Smooth muscle cell (in vitro differentiated cells): Measurements from ENCODE around the gene PGR. TPM values are rescaled to one million over a fixed set of nuclear protein-coding genes. Genes with fewer than 3 reads are reported as not detected.
A peak's percentile ranks its signal among the peaks of the same experiment; 100 is the strongest.

Experiments
- DNase-seq: peaks from one replicate; lab custom pipeline; 2025; ENCODE audit not compliant: unreplicated experiment; lab: John Stamatoyannopoulos, UW
- H2AFZ ChIP-seq: fragments of 200-600 bp; sonication (generic); 2 replicates; pipeline ENCODE4 v1.6.0; 2016; ENCODE audit warnings: antibody characterized with exemption, low read depth, mild to moderate bottlenecking
- H3F3A ChIP-seq: fragments of 200-600 bp; sonication (generic); 2 replicates; pipeline ENCODE4 v1.6.0; 2017; ENCODE audit warnings: antibody characterized with exemption, low read depth
- H3K27ac ChIP-seq: fragments of 200-600 bp; sonication (generic); 2 replicates; pipeline ENCODE4 v1.5.1; 2016; ENCODE audit warnings: low read depth, mild to moderate bottlenecking
- H3K27me3 ChIP-seq: fragments of 200-600 bp; sonication (generic); 2 replicates; pipeline ENCODE4 v1.6.1; 2016; ENCODE audit warnings: low read depth, mild to moderate bottlenecking
- H3K36me3 ChIP-seq: fragments of 200-600 bp; sonication (generic); 2 replicates; pipeline ENCODE4 v1.5.1; 2016; ENCODE audit warnings: low read depth
- H3K4me1 ChIP-seq: fragments of 200-600 bp; sonication (generic); 2 replicates; pipeline ENCODE4 v1.5.1; 2016; ENCODE audit warnings: low read depth
- H3K4me2 ChIP-seq: fragments of 200-600 bp; sonication (generic); 2 replicates; pipeline ENCODE4 v1.6.0; 2016; ENCODE audit warnings: mild to moderate bottlenecking
- H3K4me3 ChIP-seq: fragments of 200-600 bp; sonication (generic); 2 replicates; pipeline ENCODE4 v1.5.1; 2016; ENCODE audit warnings: mild to moderate bottlenecking
- H3K79me2 ChIP-seq: fragments of 200-600 bp; sonication (generic); 2 replicates; pipeline ENCODE4 v1.6.0; 2016; ENCODE audit warnings: low read depth, mild to moderate bottlenecking
- H3K9ac ChIP-seq: fragments of 200-600 bp; sonication (generic); 2 replicates; pipeline ENCODE4 v1.6.0; 2016; ENCODE audit warnings: low read depth
- H3K9me3 ChIP-seq: fragments of 200-600 bp; sonication (generic); replicated peaks from 2 replicates; pipeline ENCODE4 v1.5.1; 2016; ENCODE audit warnings: low read depth
- H4K20me1 ChIP-seq: fragments of 200-600 bp; sonication (generic); 2 replicates; pipeline ENCODE4 v1.6.0; 2016; ENCODE audit warnings: low read depth
- WGBS: methylation state at CpG from one replicate; pipeline ENCODE4 v1.1.7; 2016; ENCODE audit warnings: low lambda C conversion rate; 5-methylcytosine and 5-hydroxymethylcytosine counted together
- polyA plus RNA-seq: library from polyadenylated mRNA; unstranded; fragments of >200 nt; fragmentation: Nextera tagmentation; extraction: Ambion mirVana; gene quantifications from 2 replicates; pipeline ENCODE4 v1.2.1, GENCODE V29; 2016
- total RNA-seq: library from RNA; depleted of rRNA; stranded (reverse); fragments of >200 nt; gene quantifications from 2 replicates; pipeline ENCODE4 v1.2.3, GENCODE V29; 2014
- TF ChIP-seq, protein P1 (sequence below): fragments of 200-600 bp; sonication (generic); IDR thresholded peaks from 2 replicates; pipeline ENCODE4 v1.5.1; 2017; ENCODE audit warnings: borderline replicate concordance, mild to moderate bottlenecking, antibody characterized with exemption; ENCODE audit not compliant: insufficient read depth, poor library complexity, severe bottlenecking

PGR gene
- total RNA-seq = 0.72 and 0.85 TPM in 2 replicates
- polyA plus RNA-seq = 0.27 and 0.51 TPM in 2 replicates

GRCh38 chr11:101129203-101129943 is at the start of gene PGR:
TSS of gene PGR (minus strand) at chr11:101129813. CDS start at chr11:101129070, 743 bp downstream.
- H3K4me2 ChIP-seq = peak within 1 kb of the TSS; percentile 87
- H3K27me3 ChIP-seq = peaks cover 87% of the 10 kb centered on the region
- no peak within 1 kb of the TSS for H3K27ac ChIP-seq
- H3K4me1 ChIP-seq = peaks cover 2% of the 10 kb centered on the region
- no peaks in the 10 kb centered on the region for H3K36me3 ChIP-seq
- peak within 1 kb of the TSS; percentile 67 for H2AFZ ChIP-seq
- H4K20me1 ChIP-seq = no peaks in the 10 kb centered on the region
- DNase-seq = no peak
- WGBS = 3% methylated on average over 38 of the region's 38 CpGs
- TF ChIP-seq, protein P1, sequence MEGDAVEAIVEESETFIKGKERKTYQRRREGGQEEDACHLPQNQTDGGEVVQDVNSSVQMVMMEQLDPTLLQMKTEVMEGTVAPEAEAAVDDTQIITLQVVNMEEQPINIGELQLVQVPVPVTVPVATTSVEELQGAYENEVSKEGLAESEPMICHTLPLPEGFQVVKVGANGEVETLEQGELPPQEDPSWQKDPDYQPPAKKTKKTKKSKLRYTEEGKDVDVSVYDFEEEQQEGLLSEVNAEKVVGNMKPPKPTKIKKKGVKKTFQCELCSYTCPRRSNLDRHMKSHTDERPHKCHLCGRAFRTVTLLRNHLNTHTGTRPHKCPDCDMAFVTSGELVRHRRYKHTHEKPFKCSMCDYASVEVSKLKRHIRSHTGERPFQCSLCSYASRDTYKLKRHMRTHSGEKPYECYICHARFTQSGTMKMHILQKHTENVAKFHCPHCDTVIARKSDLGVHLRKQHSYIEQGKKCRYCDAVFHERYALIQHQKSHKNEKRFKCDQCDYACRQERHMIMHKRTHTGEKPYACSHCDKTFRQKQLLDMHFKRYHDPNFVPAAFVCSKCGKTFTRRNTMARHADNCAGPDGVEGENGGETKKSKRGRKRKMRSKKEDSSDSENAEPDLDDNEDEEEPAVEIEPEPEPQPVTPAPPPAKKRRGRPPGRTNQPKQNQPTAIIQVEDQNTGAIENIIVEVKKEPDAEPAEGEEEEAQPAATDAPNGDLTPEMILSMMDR = no peak
- H3K9ac ChIP-seq = no peak within 1 kb of the TSS
- peak within 1 kb of the TSS; percentile 26 for H3K4me3 ChIP-seq
- H3K9me3 ChIP-seq = no peaks in the 10 kb centered on the region
- H3F3A ChIP-seq = no peaks in the 10 kb centered on the region
- no peaks in the 10 kb centered on the region for H3K79me2 ChIP-seq

DNA sequence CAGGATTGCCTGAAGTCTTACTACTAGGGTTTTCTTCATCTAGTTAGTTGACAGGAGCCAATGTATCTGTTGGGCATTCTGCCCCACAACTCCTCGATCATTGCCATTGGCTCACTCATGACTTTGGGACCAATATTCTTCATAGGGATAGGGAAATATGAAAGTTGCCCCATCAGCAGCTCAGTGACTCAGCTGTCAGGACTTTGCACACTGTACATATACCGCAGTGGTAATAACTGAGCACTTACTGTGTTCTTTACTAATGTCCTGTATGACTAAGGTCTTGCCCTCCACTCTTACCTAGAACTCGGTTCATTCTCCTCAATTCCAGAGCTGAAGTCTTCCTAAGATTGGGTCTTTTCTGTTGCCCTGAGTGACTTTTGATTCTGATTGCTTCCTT is 46.8 kb upstream of the PGR start:
- Histone ChIP-seq H3K27ac (no peak overlapping the region), H3K27me3 (no peaks in the 10 kb centered on the region), H3F3A (no peaks in the 10 kb centered on the region), H3K79me2 (no peaks in the 10 kb centered on the region), H3K36me3 (no peaks in the 10 kb centered on the region), H3K4me1 (no peaks in the 10 kb centered on the region), H4K20me1 (no peaks in the 10 kb centered on the region), H2AFZ (no peak overlapping the region), H3K9ac (no peak overlapping the region), H3K4me3 (no peak overlapping the region), H3K9me3 (no peaks in the 10 kb centered on the region), H3K4me2 (no peak overlapping the region)
- DNase-seq = no peak
- TF ChIP-seq, protein P1 = no peak
- WGBS = 91% methylated on average over 3 of the region's 3 CpGs

DNA sequence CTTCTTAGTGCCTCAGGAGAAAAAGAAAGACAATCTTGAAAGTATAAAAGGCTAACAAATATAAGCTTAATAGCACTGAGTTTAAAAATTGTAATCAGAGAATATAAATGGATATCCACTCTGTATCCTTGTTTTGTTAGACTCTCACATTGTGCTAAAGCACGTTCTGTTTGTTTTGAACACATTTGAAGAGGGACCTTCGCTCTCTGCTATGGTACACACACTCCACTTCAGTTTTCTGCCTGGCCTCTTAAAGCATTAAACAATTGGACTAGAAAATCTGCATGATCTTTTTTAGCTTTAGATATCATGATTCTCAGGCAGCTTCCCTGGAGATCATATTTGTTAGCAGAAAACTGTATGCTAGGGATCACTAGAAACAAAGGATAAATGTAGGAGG is 40.3 kb upstream of the PGR start:
- Histone ChIP-seq H3K4me3 (no peak overlapping the region), H4K20me1 (no peaks in the 10 kb centered on the region), H3K9me3 (no peaks in the 10 kb centered on the region), H3K4me2 (no peak overlapping the region), H3K27ac (no peak overlapping the region), H3K36me3 (no peaks in the 10 kb centered on the region), H3K79me2 (no peaks in the 10 kb centered on the region), H2AFZ (no peak overlapping the region), H3K27me3 (no peaks in the 10 kb centered on the region), H3F3A (no peaks in the 10 kb centered on the region), H3K4me1 (no peaks in the 10 kb centered on the region), H3K9ac (no peak overlapping the region)
- 81% methylated on average over 2 of the region's 2 CpGs for WGBS
- TF ChIP-seq, protein P1 = no peak
- DNase-seq = no peak

DNA sequence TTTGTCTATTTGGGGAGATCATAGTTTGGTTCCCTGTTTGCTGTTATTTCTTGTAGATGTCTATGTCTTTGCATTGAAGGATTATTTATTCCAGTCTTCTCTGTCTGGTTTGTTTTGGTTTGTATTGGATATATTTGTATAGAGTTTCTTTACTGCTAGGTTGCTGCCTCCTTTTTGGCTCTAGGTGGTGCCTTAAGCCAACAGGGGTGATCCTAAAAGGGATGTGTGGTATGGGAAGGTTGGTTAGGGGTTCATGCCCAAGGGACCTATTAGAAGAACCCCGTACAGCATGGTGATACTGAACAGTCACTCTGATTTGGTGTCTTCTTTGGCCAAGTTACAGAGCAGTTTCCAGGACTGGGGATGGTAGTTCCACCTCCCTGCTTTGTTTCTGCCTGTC is 36.4 kb upstream of the PGR start:
- TF ChIP-seq, protein P1 = no peak
- Histone ChIP-seq H4K20me1 (no peaks in the 10 kb centered on the region), H3F3A (no peaks in the 10 kb centered on the region), H3K9me3 (no peaks in the 10 kb centered on the region), H3K9ac (no peak overlapping the region), H3K27ac (no peak overlapping the region), H3K79me2 (no peaks in the 10 kb centered on the region), H3K27me3 (no peaks in the 10 kb centered on the region), H3K4me3 (no peak overlapping the region), H2AFZ (no peak overlapping the region), H3K4me2 (no peak overlapping the region), H3K4me1 (no peaks in the 10 kb centered on the region), H3K36me3 (no peaks in the 10 kb centered on the region)
- DNase-seq = no peak
- 87% methylated on average over 1 of the region's 1 CpG for WGBS
